Activated CD8-positive, alpha-beta memory T cell treated with anti-CD3 and anti-CD28 coated beads, Interleukin-2, amount 50 U/mL, for 48 hours (primary cell): ENCODE data around the gene ARHGAP8.
"Not testable (repeated sequence)": the region's sequence is repeated elsewhere in the genome, so short reads cannot be mapped to it uniquely, and the experiment has no call there.

Source experiments
- DNase-seq: peaks from one replicate; pipeline ENCODE4 v3.0.0-alpha.2; 2020

ARHGAP8 gene

GRCh38 chr22:44740307-44740706 lies 12.1 kb upstream of the ARHGAP8 start:
- no peak for DNase-seq

- DNase-seq: no peak
Measured at GRCh38 chr22:44741929-44742328, 10.4 kb upstream of the ARHGAP8 start.

GRCh38 chr22:44743247-44743646 lies 9.1 kb upstream of the ARHGAP8 start:
- no peak for DNase-seq

- DNase-seq: no peak
Measured at GRCh38 chr22:44743804-44744211, 8.6 kb upstream of the ARHGAP8 start.

- DNase-seq: no peak
Measured at GRCh38 chr22:44745853-44746789, 6.3 kb upstream of the ARHGAP8 start.

- not testable (repeated sequence) for DNase-seq
Measured at GRCh38 chr22:44747784-44748127, 4.6 kb upstream of the ARHGAP8 start.

GRCh38 chr22:44748524-44748923 lies 3.9 kb upstream of the ARHGAP8 start:
- no peak for DNase-seq

GRCh38 chr22:44750481-44750880 lies 1.9 kb upstream of the ARHGAP8 start:
- DNase-seq: no peak

GRCh38 chr22:44753189-44754042 lies 1.0 kb downstream of the ARHGAP8 start:
- no peak for DNase-seq

- no peak for DNase-seq
Measured at GRCh38 chr22:44754998-44755397, 2.6 kb downstream of the ARHGAP8 start.

GRCh38 chr22:44755417-44755816 lies 3.0 kb downstream of the ARHGAP8 start:
- no peak for DNase-seq

GRCh38 chr22:44755956-44756361 lies 3.6 kb downstream of the ARHGAP8 start:
- no peak for DNase-seq

GRCh38 chr22:44758344-44758973 lies 6.1 kb downstream of the ARHGAP8 start:
- DNase-seq: no peak

GRCh38 chr22:44759001-44759400 lies 6.6 kb downstream of the ARHGAP8 start:
- no peak for DNase-seq

- no peak for DNase-seq
Measured at GRCh38 chr22:44759430-44760310, 7.3 kb downstream of the ARHGAP8 start.

GRCh38 chr22:44760476-44760875 lies 8.1 kb downstream of the ARHGAP8 start:
- DNase-seq: no peak

- DNase-seq: no peak
Measured at GRCh38 chr22:44761025-44761424, 8.7 kb downstream of the ARHGAP8 start.

GRCh38 chr22:44764373-44764772 lies 12.0 kb downstream of the ARHGAP8 start:
- no peak for DNase-seq

- DNase-seq: no peak
Measured at GRCh38 chr22:44764974-44765373, 12.6 kb downstream of the ARHGAP8 start.

- no peak for DNase-seq
Measured at GRCh38 chr22:44765571-44766285, 13.4 kb downstream of the ARHGAP8 start.

- no peak for DNase-seq
Measured at GRCh38 chr22:44773082-44773481, 20.7 kb downstream of the ARHGAP8 start.

GRCh38 chr22:44775862-44776261 lies 23.5 kb downstream of the ARHGAP8 start:
- no peak for DNase-seq
